ENCODE results near the gene DGKD.

DGKD gene

GRCh38 chr2:233361297-233361696 lies 7.0 kb downstream of the DGKD start:
- Histone ChIP-seq H3K9me3 (ENCODE audit: control insufficient read depth in 2 of 2, low read length in 2 of 2) (peaks cover 0 to 4% of the 10 kb centered on the region in 2 donors), H3K27ac (ENCODE audit: low read length) (peak overlapping the region; percentile 18), H3K9ac (ENCODE audit: low read length in 2 of 2) (peak overlapping the region in 1 of 2 donors; percentile 13)

GRCh38 chr2:233362742-233363141 lies 8.4 kb downstream of the DGKD start:
- Histone ChIP-seq H3K9me3 (ENCODE audit: control insufficient read depth in 2 of 2, low read length in 2 of 2) (peaks cover 0 to 4% of the 10 kb centered on the region in 2 donors), H3K4me1 (ENCODE audit: control insufficient read depth, insufficient read depth, low read length) (no peaks in the 10 kb centered on the region), H3K27me3 (ENCODE audit: control insufficient read depth in 1 of 2, insufficient read depth in 2 of 2, low read length in 2 of 2) (no peaks in the 10 kb centered on the region), H3K36me3 (ENCODE audit: control insufficient read depth in 2 of 2, insufficient read depth in 2 of 2, low read length in 2 of 2) (peaks cover 4% of the 10 kb centered on the region in 2 donors), H3K9ac (ENCODE audit: low read length in 2 of 2) (no peak overlapping the region), H3K27ac (ENCODE audit: low read length) (no peak overlapping the region), H3K4me3 (ENCODE audit: low read length in 2 of 2) (no peak overlapping the region)

More at GRCh38 chr2:233361297-233361696, 7.0 kb downstream of the DGKD start:
- peaks cover 3% of the 10 kb centered on the region for H3K4me1 ChIP-seq (ENCODE audit: control insufficient read depth, insufficient read depth, low read length)
- H3K36me3 ChIP-seq (ENCODE audit: control insufficient read depth in 2 of 2, insufficient read depth in 2 of 2, low read length in 2 of 2): peaks cover 4% of the 10 kb centered on the region in 2 donors
- H3K27me3 ChIP-seq (ENCODE audit: control insufficient read depth in 1 of 2, insufficient read depth in 2 of 2, low read length in 2 of 2): no peaks in the 10 kb centered on the region
- H3K4me3 ChIP-seq (ENCODE audit: low read length in 2 of 2): no peak overlapping the region

- no peak overlapping the region for H3K27ac ChIP-seq (ENCODE audit: low read length)
- H3K9me3 ChIP-seq (ENCODE audit: control insufficient read depth in 2 of 2, low read length in 2 of 2): peaks cover 0 to 4% of the 10 kb centered on the region in 2 donors
- no peaks in the 10 kb centered on the region for H3K27me3 ChIP-seq (ENCODE audit: control insufficient read depth in 1 of 2, insufficient read depth in 2 of 2, low read length in 2 of 2)
- peaks cover 2% of the 10 kb centered on the region for H3K4me1 ChIP-seq (ENCODE audit: control insufficient read depth, insufficient read depth, low read length)
- no peak overlapping the region for H3K4me3 ChIP-seq (ENCODE audit: low read length in 2 of 2)
- peaks cover 4% of the 10 kb centered on the region in 2 donors for H3K36me3 ChIP-seq (ENCODE audit: control insufficient read depth in 2 of 2, insufficient read depth in 2 of 2, low read length in 2 of 2)
- H3K9ac ChIP-seq (ENCODE audit: low read length in 2 of 2): no peak overlapping the region
These were observed 9.5 kb downstream of the DGKD start for GRCh38 chr2:233363744-233364235.

DNA sequence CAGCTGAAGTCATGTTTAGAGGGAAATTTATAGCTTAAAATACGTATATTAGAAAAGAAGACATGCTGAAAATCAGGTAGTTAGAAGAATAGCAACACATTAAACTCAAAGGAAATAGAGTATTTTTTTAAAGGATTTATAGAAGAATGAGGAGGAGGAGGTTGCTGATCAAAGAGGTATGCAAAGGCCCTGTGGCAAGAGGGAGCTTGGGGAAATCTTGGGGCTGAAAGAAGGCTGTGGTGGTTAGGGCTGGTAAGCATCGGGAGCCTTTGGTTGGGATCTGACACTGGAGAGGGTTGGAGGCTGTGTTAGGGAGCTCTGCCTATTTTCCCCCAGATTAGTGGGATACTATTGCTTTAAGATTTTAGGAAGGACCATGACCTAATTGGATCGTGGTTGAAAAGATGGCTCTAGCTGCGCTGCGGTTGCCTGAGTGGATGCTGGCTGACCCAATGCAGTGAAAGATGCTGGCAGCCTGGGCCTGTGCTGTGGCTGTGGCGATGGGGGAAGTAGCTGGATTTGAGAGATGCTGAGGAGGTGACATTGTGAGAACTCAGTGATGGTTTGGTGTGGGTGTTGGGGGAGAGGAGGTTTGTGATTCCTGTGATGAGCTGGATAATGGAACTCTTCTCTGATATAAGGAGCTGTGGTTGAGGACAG lies 11.7 kb downstream of the DGKD start:
- Histone ChIP-seq H3K4me1 (ENCODE audit: control insufficient read depth, insufficient read depth, low read length) (peaks cover 6% of the 10 kb centered on the region), H3K36me3 (ENCODE audit: control insufficient read depth in 2 of 2, insufficient read depth in 2 of 2, low read length in 2 of 2) (peaks cover 4% of the 10 kb centered on the region in 2 donors), H3K9ac (ENCODE audit: low read length in 2 of 2) (no peak overlapping the region), H3K9me3 (ENCODE audit: control insufficient read depth in 2 of 2, low read length in 2 of 2) (peaks cover 0 to 4% of the 10 kb centered on the region in 2 donors), H3K4me3 (ENCODE audit: low read length in 2 of 2) (no peak overlapping the region), H3K27ac (ENCODE audit: low read length) (no peak overlapping the region), H3K27me3 (ENCODE audit: control insufficient read depth in 1 of 2, insufficient read depth in 2 of 2, low read length in 2 of 2) (no peaks in the 10 kb centered on the region)

- H3K27me3 ChIP-seq (ENCODE audit: control insufficient read depth in 1 of 2, insufficient read depth in 2 of 2, low read length in 2 of 2): no peaks in the 10 kb centered on the region
- H3K4me1 ChIP-seq (ENCODE audit: control insufficient read depth, insufficient read depth, low read length): peaks cover 6% of the 10 kb centered on the region
- H3K27ac ChIP-seq (ENCODE audit: low read length): no peak overlapping the region
- H3K9ac ChIP-seq (ENCODE audit: low read length in 2 of 2): no peak overlapping the region
- peaks cover 0 to 4% of the 10 kb centered on the region in 2 donors for H3K9me3 ChIP-seq (ENCODE audit: control insufficient read depth in 2 of 2, low read length in 2 of 2)
- H3K4me3 ChIP-seq (ENCODE audit: low read length in 2 of 2): no peak overlapping the region
- H3K36me3 ChIP-seq (ENCODE audit: control insufficient read depth in 2 of 2, insufficient read depth in 2 of 2, low read length in 2 of 2): peaks cover 4% of the 10 kb centered on the region in 2 donors
These were observed 13.3 kb downstream of the DGKD start for GRCh38 chr2:233367586-233367985.

- Histone ChIP-seq H3K4me1 (ENCODE audit: control insufficient read depth, insufficient read depth, low read length) (peaks cover 6% of the 10 kb centered on the region), H3K27me3 (ENCODE audit: control insufficient read depth in 1 of 2, insufficient read depth in 2 of 2, low read length in 2 of 2) (no peaks in the 10 kb centered on the region), H3K36me3 (ENCODE audit: control insufficient read depth in 2 of 2, insufficient read depth in 2 of 2, low read length in 2 of 2) (peaks cover under 1 to 2% of the 10 kb centered on the region in 2 donors), H3K9ac (ENCODE audit: low read length in 2 of 2) (no peak overlapping the region), H3K4me3 (ENCODE audit: low read length in 2 of 2) (no peak overlapping the region), H3K9me3 (ENCODE audit: control insufficient read depth in 2 of 2, low read length in 2 of 2) (peaks cover 0 to 2% of the 10 kb centered on the region in 2 donors), H3K27ac (ENCODE audit: low read length) (no peak overlapping the region)
These were observed 14.5 kb downstream of the DGKD start for GRCh38 chr2:233368756-233369155.

DNA sequence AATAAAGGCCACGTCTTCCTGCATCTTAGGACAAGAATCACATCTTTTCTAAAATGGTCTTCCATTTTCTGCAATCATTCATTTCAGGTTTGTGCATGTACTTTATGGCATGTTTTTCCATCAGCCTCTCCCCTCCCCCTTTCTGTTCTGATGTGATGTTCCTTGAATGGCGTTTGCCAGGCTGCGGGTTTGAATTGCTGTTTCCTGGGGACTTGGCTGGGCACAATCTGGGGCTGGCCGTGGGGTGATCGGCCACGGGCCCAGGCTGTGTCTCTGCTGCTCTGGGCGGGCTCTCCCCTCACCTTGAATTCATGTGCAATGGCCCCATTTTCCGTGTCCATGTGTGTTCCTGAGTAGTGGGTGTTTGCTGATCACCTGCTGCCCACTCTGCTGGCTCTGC lies 15.2 kb downstream of the DGKD start:
- H3K27me3 ChIP-seq (ENCODE audit: control insufficient read depth in 1 of 2, insufficient read depth in 2 of 2, low read length in 2 of 2): no peaks in the 10 kb centered on the region
- H3K36me3 ChIP-seq (ENCODE audit: control insufficient read depth in 2 of 2, insufficient read depth in 2 of 2, low read length in 2 of 2): peaks cover 0 to 2% of the 10 kb centered on the region in 2 donors
- H3K9ac ChIP-seq (ENCODE audit: low read length in 2 of 2): no peak overlapping the region
- H3K4me3 ChIP-seq (ENCODE audit: low read length in 2 of 2): no peak overlapping the region
- H3K27ac ChIP-seq (ENCODE audit: low read length): no peak overlapping the region
- peaks cover 6% of the 10 kb centered on the region for H3K4me1 ChIP-seq (ENCODE audit: control insufficient read depth, insufficient read depth, low read length)
- H3K9me3 ChIP-seq (ENCODE audit: control insufficient read depth in 2 of 2, low read length in 2 of 2): no peaks in the 10 kb centered on the region

- no peaks in the 10 kb centered on the region for H3K27me3 ChIP-seq (ENCODE audit: control insufficient read depth in 1 of 2, insufficient read depth in 2 of 2, low read length in 2 of 2)
- no peak overlapping the region for H3K27ac ChIP-seq (ENCODE audit: low read length)
- no peaks in the 10 kb centered on the region for H3K9me3 ChIP-seq (ENCODE audit: control insufficient read depth in 2 of 2, low read length in 2 of 2)
- peaks cover 0 to 2% of the 10 kb centered on the region in 2 donors for H3K36me3 ChIP-seq (ENCODE audit: control insufficient read depth in 2 of 2, insufficient read depth in 2 of 2, low read length in 2 of 2)
- H3K9ac ChIP-seq (ENCODE audit: low read length in 2 of 2): no peak overlapping the region
- peaks cover 6% of the 10 kb centered on the region for H3K4me1 ChIP-seq (ENCODE audit: control insufficient read depth, insufficient read depth, low read length)
- no peak overlapping the region for H3K4me3 ChIP-seq (ENCODE audit: low read length in 2 of 2)
These were observed 15.8 kb downstream of the DGKD start for GRCh38 chr2:233369897-233370685.

DNA sequence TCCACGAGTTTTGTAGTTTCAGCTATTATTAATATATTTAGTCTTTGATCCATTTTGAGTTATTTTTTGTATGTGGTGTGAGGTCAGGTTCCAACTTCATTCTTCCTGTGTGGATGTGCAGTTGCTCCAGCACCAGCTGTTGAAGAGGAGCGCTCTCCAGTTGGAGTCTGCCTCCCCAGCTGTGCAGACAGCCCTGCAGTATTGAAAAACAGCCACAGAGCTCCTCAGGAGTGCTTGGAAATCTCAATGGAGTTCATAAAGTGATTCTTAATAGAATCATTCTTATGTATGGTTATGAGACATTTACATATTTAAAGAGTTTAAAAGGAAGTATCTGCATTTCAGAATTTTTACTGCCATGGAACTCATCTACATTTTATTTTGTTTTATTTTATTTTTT lies 17.3 kb downstream of the DGKD start:
- Histone ChIP-seq H3K9me3 (ENCODE audit: control insufficient read depth in 2 of 2, low read length in 2 of 2) (no peaks in the 10 kb centered on the region), H3K4me1 (ENCODE audit: control insufficient read depth, insufficient read depth, low read length) (peaks cover 6% of the 10 kb centered on the region), H3K4me3 (ENCODE audit: low read length in 2 of 2) (no peak overlapping the region), H3K27ac (ENCODE audit: low read length) (no peak overlapping the region), H3K36me3 (ENCODE audit: control insufficient read depth in 2 of 2, insufficient read depth in 2 of 2, low read length in 2 of 2) (peaks cover 0 to 2% of the 10 kb centered on the region in 2 donors), H3K27me3 (ENCODE audit: control insufficient read depth in 1 of 2, insufficient read depth in 2 of 2, low read length in 2 of 2) (no peaks in the 10 kb centered on the region), H3K9ac (ENCODE audit: low read length in 2 of 2) (no peak overlapping the region)

DNA sequence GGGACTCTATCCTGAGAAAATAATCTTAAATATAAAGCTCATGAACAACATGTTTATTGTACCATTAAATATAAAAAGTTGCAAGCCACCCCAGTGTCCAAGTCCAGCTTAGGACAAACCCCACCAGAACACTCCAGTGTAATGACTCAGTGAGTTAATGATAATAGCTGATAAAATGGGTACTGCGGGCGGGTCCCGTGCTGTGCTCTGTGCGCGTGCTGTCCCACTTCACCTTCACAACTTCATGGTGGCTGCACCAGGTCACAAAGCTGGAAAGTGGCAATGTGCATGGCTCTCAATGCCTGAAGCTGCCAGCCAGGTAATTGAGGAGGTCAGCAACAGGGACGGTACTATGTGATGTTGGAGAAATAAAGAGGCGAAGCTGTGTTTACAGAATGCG lies 18.6 kb downstream of the DGKD start:
- Histone ChIP-seq H3K9ac (ENCODE audit: low read length in 2 of 2) (no peak overlapping the region), H3K9me3 (ENCODE audit: control insufficient read depth in 2 of 2, low read length in 2 of 2) (no peaks in the 10 kb centered on the region), H3K4me1 (ENCODE audit: control insufficient read depth, insufficient read depth, low read length) (peaks cover 6% of the 10 kb centered on the region), H3K27ac (ENCODE audit: low read length) (no peak overlapping the region), H3K4me3 (ENCODE audit: low read length in 2 of 2) (no peak overlapping the region), H3K27me3 (ENCODE audit: control insufficient read depth in 1 of 2, insufficient read depth in 2 of 2, low read length in 2 of 2) (no peaks in the 10 kb centered on the region), H3K36me3 (ENCODE audit: control insufficient read depth in 2 of 2, insufficient read depth in 2 of 2, low read length in 2 of 2) (peaks cover 0 to 2% of the 10 kb centered on the region in 2 donors)
